Stimulated activated CD4-positive, alpha-beta T cell treated with anti-CD3 and anti-CD28 coated beads, Interleukin-4, amount 100 ng/mL, for 1 hour (primary cell): ENCODE data around the gene ZFP14.
A peak's percentile ranks its signal among the peaks of the same experiment; 100 is the strongest.

Source experiments
- DNase-seq: peaks from one replicate; pipeline ENCODE4 v3.0.0-alpha.2; 2020

Gene ZFP14

GRCh38 chr19:36378625-36379509 lies at the start of gene ZFP14:
Gene ZFP14, minus strand, starts transcription at chr19:36379201. Its CDS starts 11,309 bp downstream, at chr19:36367892.
- peak; percentile 96 for DNase-seq

- no peak for DNase-seq
Measured at GRCh38 chr19:36423925-36424324, 44.9 kb upstream of the ZFP14 start.

- no peak for DNase-seq
Measured at GRCh38 chr19:36421749-36422481, 42.9 kb upstream of the ZFP14 start.

GRCh38 chr19:36420961-36421748 lies 42.2 kb upstream of the ZFP14 start:
- no peak for DNase-seq

- peak; percentile 79 for DNase-seq
Measured at GRCh38 chr19:36418287-36419001, 39.4 kb upstream of the ZFP14 start, which contains the start of gene ZFP82. Gene ZFP82, minus strand, starts transcription at chr19:36418644. Its CDS starts 8,855 bp downstream, at chr19:36409789.

GRCh38 chr19:36417752-36418286 lies 38.8 kb upstream of the ZFP14 start:
- no peak for DNase-seq

- DNase-seq = no peak
Measured at GRCh38 chr19:36409841-36410240, 30.8 kb upstream of the ZFP14 start.

GRCh38 chr19:36408101-36408500 lies 29.1 kb upstream of the ZFP14 start:
- no peak for DNase-seq

- DNase-seq = no peak
Measured at GRCh38 chr19:36404498-36404897, 25.5 kb upstream of the ZFP14 start.

- DNase-seq = no peak
Measured at GRCh38 chr19:36401475-36401874, 22.5 kb upstream of the ZFP14 start.

GRCh38 chr19:36398571-36398970 lies 19.6 kb upstream of the ZFP14 start:
- DNase-seq = no peak

GRCh38 chr19:36392916-36393673 lies 14.1 kb upstream of the ZFP14 start:
- DNase-seq = no peak

- DNase-seq = no peak
Measured at GRCh38 chr19:36379510-36379819, 464 bp upstream of the ZFP14 start.

GRCh38 chr19:36377541-36378178 lies 1.3 kb downstream of the ZFP14 start:
- no peak for DNase-seq

- DNase-seq = no peak
Measured at GRCh38 chr19:36373638-36374156, 5.3 kb downstream of the ZFP14 start.

GRCh38 chr19:36371886-36372285 lies 7.1 kb downstream of the ZFP14 start:
- DNase-seq = no peak

GRCh38 chr19:36363845-36364244 lies 15.2 kb downstream of the ZFP14 start:
- DNase-seq = no peak

- DNase-seq = no peak
Measured at GRCh38 chr19:36340786-36341372, 38.1 kb downstream of the ZFP14 start.

- peak; percentile 49 for DNase-seq
Measured at GRCh38 chr19:36331353-36332228, 47.4 kb downstream of the ZFP14 start.
